HepG2 (cell line): ENCODE results near the gene GATAD2B. TPM values are rescaled to one million over a fixed set of nuclear protein-coding genes. Genes with fewer than 3 reads are reported as not detected.

Experiments used
- CBX1 ChIP-seq: IDR thresholded peaks from one replicate; pipeline ENCODE4 v1.6.1; 2016; ENCODE audit warnings: antibody characterized with exemption, low read depth
- CCDC6 ChIP-seq: sonication (generic); formaldehyde crosslinking; IDR thresholded peaks from 2 replicates; pipeline ENCODE4 v1.8.1; 2022; ENCODE audit warnings: mild to moderate bottlenecking, missing genetic modification reagents, moderate library complexity
- HNF4G ChIP-seq, 2 experiments: sonication (generic) in 1 of 2; formaldehyde crosslinking in 1 of 2; IDR thresholded peaks; 2 replicates each; pipeline versions ENCODE4 v1.4.0 to v1.6.1; 2011 to 2020; ENCODE audit warnings: borderline replicate concordance in 2 of 2, low read depth in 2 of 2, mild to moderate bottlenecking in 2 of 2, low read length in 1 of 2, missing genetic modification reagents in 1 of 2, moderate library complexity in 1 of 2
- RARA ChIP-seq: IDR thresholded peaks from 2 replicates; pipeline ENCODE4 v1.6.1; 2016; ENCODE audit warnings: missing genetic modification reagents, missing compliant biosample characterization
- RORA ChIP-seq: sonication (generic); formaldehyde crosslinking; IDR thresholded peaks from 2 replicates; pipeline ENCODE4 v1.5.0; 2020; ENCODE audit warnings: mild to moderate bottlenecking, missing genetic modification reagents, moderate library complexity
- SAP130 ChIP-seq: IDR thresholded peaks from 2 replicates; pipeline ENCODE4 v1.6.1; 2016; ENCODE audit warnings: low read depth
- TFDP1 ChIP-seq: IDR thresholded peaks from 2 replicates; pipeline ENCODE4 v1.6.1; 2016; ENCODE audit warnings: missing compliant biosample characterization, missing genetic modification reagents, borderline replicate concordance
- THAP7 ChIP-seq: sonication (generic); formaldehyde crosslinking; IDR thresholded peaks from 2 replicates; pipeline ENCODE4 v1.8.1; 2023; ENCODE audit warnings: mild to moderate bottlenecking, missing genetic modification reagents
- TOPORS ChIP-seq: sonication (generic); formaldehyde crosslinking; IDR thresholded peaks from 2 replicates; pipeline ENCODE4 v1.8.0; 2023; ENCODE audit warnings: mild to moderate bottlenecking, missing genetic modification reagents
- UBTF ChIP-seq: sonication (generic); formaldehyde crosslinking; IDR thresholded peaks from 2 replicates; pipeline ENCODE4 v1.4.0; 2020; ENCODE audit warnings: mild to moderate bottlenecking, missing genetic modification reagents
- ZBTB26 ChIP-seq: IDR thresholded peaks from 2 replicates; pipeline ENCODE4 v1.6.1; 2016; ENCODE audit warnings: missing compliant biosample characterization, missing genetic modification reagents, borderline replicate concordance
- ZBTB7B ChIP-seq: sonication (generic); formaldehyde crosslinking; IDR thresholded peaks from 2 replicates; pipeline ENCODE4 v1.4.0; 2020; ENCODE audit warnings: missing genetic modification reagents
- ZNF138 ChIP-seq: sonication (generic); formaldehyde crosslinking; IDR thresholded peaks from 2 replicates; pipeline ENCODE4 v1.5.0; 2020; ENCODE audit warnings: mild to moderate bottlenecking, low read depth, missing genetic modification reagents
- polyA plus RNA-seq, 8 experiments: library from polyadenylated mRNA; depleted of rRNA in 3 of 8; stranded (reverse) in 7 of 8; unstranded in 1 of 8; fragments of >200 nt; fragmentation: Illumina TruSeq in 4 of 8; extraction: Trizol in 4 of 8; gene quantifications; 2 replicates each; pipeline versions ENCODE4 v1.2.1 to v1.2.3, GENCODE V29; 2011 to 2016; ENCODE audit warnings: low read depth in 4 of 8, missing spikeins in 1 of 8, mixed read lengths in 1 of 8; ENCODE audit not compliant: insufficient read depth in 1 of 8
- total RNA-seq, 5 experiments: library from RNA; depleted of rRNA; stranded (reverse); fragments of >200 nt; fragmentation: Illumina TruSeq; extraction: Trizol; gene quantifications; 2 replicates each; pipeline ENCODE4 v1.2.3, GENCODE V29; 2016; ENCODE audit warnings: low read depth in 1 of 5
- TF ChIP-seq, protein P1 (sequence below): sonication (generic); formaldehyde crosslinking; IDR thresholded peaks from 2 replicates; pipeline ENCODE4 v1.5.0; 2020; ENCODE audit warnings: missing genetic modification reagents
- TF ChIP-seq, protein P2 (sequence below): sonication (generic); formaldehyde crosslinking; IDR thresholded peaks from 2 replicates; pipeline ENCODE4; 2020; ENCODE audit warnings: missing genetic modification reagents, mild to moderate bottlenecking, borderline replicate concordance

GATAD2B gene
- total and polyA plus RNA-seq, 2 of the 13 experiments (the other 11 are each of a cell fraction or from before 2014, with no cell fraction given): 3.2 to 5.2 TPM

DNA sequence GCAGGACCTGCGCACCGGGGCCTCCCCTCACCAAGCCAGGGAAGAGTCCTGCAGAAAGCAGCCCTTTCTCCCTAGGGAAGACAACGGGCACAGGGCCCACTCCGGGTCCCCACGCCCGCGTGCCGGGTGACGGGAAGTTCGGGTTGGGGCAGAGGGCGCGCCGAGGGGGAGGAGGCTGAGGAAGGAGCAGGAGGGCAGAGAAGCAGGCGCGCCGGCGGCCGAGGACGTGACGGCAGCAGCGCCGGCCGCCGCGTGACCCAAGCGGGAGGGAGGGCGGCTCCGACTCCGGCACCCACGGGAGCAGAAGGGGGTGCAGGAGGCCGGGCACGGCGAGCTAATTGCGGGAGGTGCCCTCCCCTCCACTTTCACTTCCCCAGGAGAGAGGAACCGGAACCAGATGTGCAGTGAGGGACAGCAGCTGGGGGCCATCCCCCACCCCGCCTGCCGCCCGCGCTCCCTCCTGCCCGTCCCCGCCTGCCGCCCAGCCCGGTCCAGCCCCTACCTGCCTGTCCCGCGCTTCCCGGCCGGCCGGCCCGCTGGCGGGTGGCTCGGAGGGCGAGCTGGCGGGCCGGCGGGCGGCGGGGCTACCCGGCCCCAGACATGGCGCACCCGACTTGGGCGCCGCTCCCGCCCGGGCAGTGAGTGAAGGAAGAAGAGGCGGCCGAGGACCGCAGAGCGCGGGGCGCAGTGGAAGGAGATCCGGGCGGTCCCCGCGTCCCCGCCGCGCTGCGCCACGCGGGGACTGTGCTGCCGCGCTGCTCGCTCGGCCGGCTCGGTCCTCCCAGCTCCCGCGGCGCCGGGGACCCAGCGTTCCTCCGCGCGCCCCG lies 23.2 kb upstream of the GATAD2B start (continued):
- TF ChIP-seq CCDC6 (CRISPR knock-in tag) (peak; percentile 26; the same call in 1 of the 2 replicates), THAP7 (CRISPR knock-in tag) (no peak), TOPORS (CRISPR knock-in tag) (0 out of 2 replicates have a peak, but pooled peaks have one; percentile 15), ZBTB7B (CRISPR knock-in tag) (0 out of 2 replicates have a peak, but pooled peaks have one; percentile 16), RARA (peak; percentile 27; the same call in 1 of the 2 replicates), TFDP1 (CRISPR knock-in tag) (peak; percentile 42; the same call in 1 of the 2 replicates), CBX1 (no peak), UBTF (CRISPR knock-in tag) (peak; percentile 48), SAP130 (CRISPR knock-in tag) (peak; percentile 59), HNF4G (IDR thresholded peaks at IDR 0.05; ENCODE audit: borderline replicate concordance, low read depth, low read length) (peak; percentile 5), HNF4G (CRISPR knock-in tag; IDR thresholded peaks at IDR 0.05; ENCODE audit: borderline replicate concordance, low read depth) (no peak), RORA (CRISPR knock-in tag) (no peak), ZNF138 (CRISPR knock-in tag) (0 out of 2 replicates have a peak, but pooled peaks have one; percentile 42), ZBTB26 (CRISPR knock-in tag) (peak; percentile 46; the same call in 1 of the 2 replicates)
- TF ChIP-seq, protein P1, sequence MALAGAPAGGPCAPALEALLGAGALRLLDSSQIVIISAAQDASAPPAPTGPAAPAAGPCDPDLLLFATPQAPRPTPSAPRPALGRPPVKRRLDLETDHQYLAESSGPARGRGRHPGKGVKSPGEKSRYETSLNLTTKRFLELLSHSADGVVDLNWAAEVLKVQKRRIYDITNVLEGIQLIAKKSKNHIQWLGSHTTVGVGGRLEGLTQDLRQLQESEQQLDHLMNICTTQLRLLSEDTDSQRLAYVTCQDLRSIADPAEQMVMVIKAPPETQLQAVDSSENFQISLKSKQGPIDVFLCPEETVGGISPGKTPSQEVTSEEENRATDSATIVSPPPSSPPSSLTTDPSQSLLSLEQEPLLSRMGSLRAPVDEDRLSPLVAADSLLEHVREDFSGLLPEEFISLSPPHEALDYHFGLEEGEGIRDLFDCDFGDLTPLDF (CRISPR knock-in tag): no peak
- TF ChIP-seq, protein P2, sequence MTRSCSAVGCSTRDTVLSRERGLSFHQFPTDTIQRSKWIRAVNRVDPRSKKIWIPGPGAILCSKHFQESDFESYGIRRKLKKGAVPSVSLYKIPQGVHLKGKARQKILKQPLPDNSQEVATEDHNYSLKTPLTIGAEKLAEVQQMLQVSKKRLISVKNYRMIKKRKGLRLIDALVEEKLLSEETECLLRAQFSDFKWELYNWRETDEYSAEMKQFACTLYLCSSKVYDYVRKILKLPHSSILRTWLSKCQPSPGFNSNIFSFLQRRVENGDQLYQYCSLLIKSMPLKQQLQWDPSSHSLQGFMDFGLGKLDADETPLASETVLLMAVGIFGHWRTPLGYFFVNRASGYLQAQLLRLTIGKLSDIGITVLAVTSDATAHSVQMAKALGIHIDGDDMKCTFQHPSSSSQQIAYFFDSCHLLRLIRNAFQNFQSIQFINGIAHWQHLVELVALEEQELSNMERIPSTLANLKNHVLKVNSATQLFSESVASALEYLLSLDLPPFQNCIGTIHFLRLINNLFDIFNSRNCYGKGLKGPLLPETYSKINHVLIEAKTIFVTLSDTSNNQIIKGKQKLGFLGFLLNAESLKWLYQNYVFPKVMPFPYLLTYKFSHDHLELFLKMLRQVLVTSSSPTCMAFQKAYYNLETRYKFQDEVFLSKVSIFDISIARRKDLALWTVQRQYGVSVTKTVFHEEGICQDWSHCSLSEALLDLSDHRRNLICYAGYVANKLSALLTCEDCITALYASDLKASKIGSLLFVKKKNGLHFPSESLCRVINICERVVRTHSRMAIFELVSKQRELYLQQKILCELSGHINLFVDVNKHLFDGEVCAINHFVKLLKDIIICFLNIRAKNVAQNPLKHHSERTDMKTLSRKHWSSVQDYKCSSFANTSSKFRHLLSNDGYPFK (CRISPR knock-in tag): peak; percentile 50; the same call in 1 of the 2 replicates
